Vagina (tissue), 2 donors: Measurements from ENCODE around the gene PPP2R3B. TPM values are rescaled to one million over a fixed set of nuclear protein-coding genes. Genes with fewer than 3 reads are reported as not detected.
"Not testable (repeated sequence)": the region's sequence is repeated elsewhere in the genome, so short reads cannot be mapped to it uniquely, and the experiment has no call there.

Experiments
- DNase-seq, 2 donors: peaks; one replicate each; pipeline ENCODE4 v3.0.0-alpha.2; 2017; ENCODE audit errors: extremely low spot score in 2 of 2
- H3K27ac ChIP-seq: fragments of 200-600 bp; sonication (generic); one replicate; pipeline ENCODE4 v1.5.1; 2019
- H3K27me3 ChIP-seq: fragments of 200-600 bp; sonication (generic); one replicate; pipeline ENCODE4 v1.5.1; 2019
- H3K36me3 ChIP-seq, 2 donors: fragments of 200-600 bp; sonication (generic); one replicate each; pipeline ENCODE4 v1.5.1; 2017 to 2019
- H3K4me1 ChIP-seq: fragments of 200-600 bp; sonication (generic); one replicate; pipeline ENCODE4 v1.5.1; 2019
- H3K4me3 ChIP-seq, 2 donors: fragments of 200-600 bp; sonication (generic); 1 replicate in 1 of 2; 2 replicates in 1 of 2; pipeline ENCODE4 v1.5.1; 2016 to 2019
- H3K9me3 ChIP-seq: fragments of 200-600 bp; sonication (generic); one replicate; pipeline ENCODE4 v1.5.1; 2019
- CTCF ChIP-seq, 3 experiments: fragments of 450-650 bp in 2 of 3; fragments of 200-600 bp in 1 of 3; sonication (generic) in 1 of 3; IDR thresholded peaks; one replicate each; pipeline ENCODE4 v1.5.1; 2017 to 2019; ENCODE audit warnings: antibody characterized with exemption in 3 of 3, mild to moderate bottlenecking in 2 of 3, moderate library complexity in 2 of 3
- POLR2A ChIP-seq, 2 donors: fragments of 450-650 bp; IDR thresholded peaks; one replicate each; pipeline ENCODE4 v1.6.1; 2017; ENCODE audit warnings: antibody characterized with exemption in 2 of 2, mild to moderate bottlenecking in 2 of 2, moderate library complexity in 2 of 2
- POLR2AphosphoS5 ChIP-seq, 2 donors: sonication (generic); formaldehyde crosslinking; IDR thresholded peaks; one replicate each; pipeline ENCODE4 v1.9.0; 2017; ENCODE audit warnings: antibody characterized with exemption in 2 of 2, mild to moderate bottlenecking in 2 of 2, low read depth in 1 of 2; ENCODE audit not compliant: insufficient read depth in 1 of 2
- intact Hi-C: fragments of 100-400 bp; cut with DNase I; formaldehyde crosslinking; loops from one replicate; pipeline ENCODE4 v1.15.1; 2023
- total RNA-seq: library from RNA; depleted of rRNA; stranded (reverse); fragments of >200 nt; gene quantifications from one replicate; pipeline ENCODE4 v1.2.3, GENCODE V29; 2016

The PPP2R3B gene
- total RNA-seq, 1 donor from 2014 or later = 28.5 TPM

GRCh38 chrX:311156-312129 is 75.3 kb downstream of the PPP2R3B start:
- H3K4me1 ChIP-seq = no peaks in the 10 kb centered on the region
- DNase-seq = no peak
- no peak overlapping the region for H3K27ac ChIP-seq
- H3K9me3 ChIP-seq = no peaks in the 10 kb centered on the region
- no peaks in the 10 kb centered on the region for H3K27me3 ChIP-seq
- no peak overlapping the region for H3K4me3 ChIP-seq
- intact Hi-C loops = no loop called here
- peaks cover 3 to 65% of the 10 kb centered on the region in 2 donors for H3K36me3 ChIP-seq
- TF ChIP-seq POLR2AphosphoS5 (IDR thresholded peaks at IDR 0.05; ENCODE audit: insufficient read depth in 1 of 2, low read depth in 1 of 2) (no peak), POLR2A (IDR thresholded peaks at IDR 0.05) (no peak), CTCF (IDR thresholded peaks at IDR 0.05) (no peak)

GRCh38 chrX:310621-311155 is 76.0 kb downstream of the PPP2R3B start:
- Histone ChIP-seq H3K9me3 (no peaks in the 10 kb centered on the region), H3K27me3 (no peaks in the 10 kb centered on the region), H3K4me3 (no peak overlapping the region), H3K36me3 (peaks cover 3 to 72% of the 10 kb centered on the region in 2 donors), H3K27ac (no peak overlapping the region), H3K4me1 (no peaks in the 10 kb centered on the region)
- TF ChIP-seq CTCF (IDR thresholded peaks at IDR 0.05) (no peak), POLR2AphosphoS5 (IDR thresholded peaks at IDR 0.05; ENCODE audit: insufficient read depth in 1 of 2, low read depth in 1 of 2) (no peak), POLR2A (IDR thresholded peaks at IDR 0.05) (no peak)
- intact Hi-C loops = no loop called here
- no peak for DNase-seq

GRCh38 chrX:308821-309520 is 77.7 kb downstream of the PPP2R3B start:
- intact Hi-C loops = no loop called here
- Histone ChIP-seq H3K36me3 (peaks cover 3 to 74% of the 10 kb centered on the region in 2 donors), H3K4me3 (no peak overlapping the region), H3K9me3 (no peaks in the 10 kb centered on the region), H3K27me3 (no peaks in the 10 kb centered on the region), H3K27ac (no peak overlapping the region), H3K4me1 (no peaks in the 10 kb centered on the region)
- TF ChIP-seq CTCF (IDR thresholded peaks at IDR 0.05) = no peak
- no peak for TF ChIP-seq POLR2A (IDR thresholded peaks at IDR 0.05)
- TF ChIP-seq POLR2AphosphoS5 (IDR thresholded peaks at IDR 0.05; ENCODE audit: insufficient read depth in 1 of 2, low read depth in 1 of 2) = no peak
- DNase-seq = no peak

GRCh38 chrX:307261-308111 is 79.2 kb downstream of the PPP2R3B start:
- DNase-seq = no peak
- no peaks in the 10 kb centered on the region for H3K9me3 ChIP-seq

GRCh38 chrX:306614-307251 is 80.0 kb downstream of the PPP2R3B start:
- H3K4me1 ChIP-seq, H3K9me3 ChIP-seq, DNase-seq, H3K27ac ChIP-seq, intact Hi-C loops, H3K27me3 ChIP-seq, H3K4me3 ChIP-seq: not testable (repeated sequence)
- H3K36me3 ChIP-seq = peaks cover 3 to 74% of the 10 kb centered on the region in 2 donors

More at GRCh38 chrX:307261-308111, 79.2 kb downstream of the PPP2R3B start:
- Histone ChIP-seq H3K27ac (no peak overlapping the region), H3K4me1 (no peaks in the 10 kb centered on the region), H3K4me3 (no peak overlapping the region), H3K36me3 (peaks cover 3 to 74% of the 10 kb centered on the region in 2 donors), H3K27me3 (no peaks in the 10 kb centered on the region)
- TF ChIP-seq POLR2A (IDR thresholded peaks at IDR 0.05) (no peak), POLR2AphosphoS5 (IDR thresholded peaks at IDR 0.05; ENCODE audit: insufficient read depth in 1 of 2, low read depth in 1 of 2) (no peak), CTCF (IDR thresholded peaks at IDR 0.05) (no peak)
- intact Hi-C loops = no loop called here

- H3K27me3 ChIP-seq, intact Hi-C loops, H3K27ac ChIP-seq, H3K4me1 ChIP-seq, H3K9me3 ChIP-seq, DNase-seq, H3K4me3 ChIP-seq: not testable (repeated sequence)
- peaks cover 3 to 74% of the 10 kb centered on the region in 2 donors for H3K36me3 ChIP-seq
Observed at GRCh38 chrX:305781-306613, 80.7 kb downstream of the PPP2R3B start.
